A549 (cell line): ENCODE data around the gene IL2RA.

ENCODE experiments used
- CBX8 ChIP-seq: fragments of 200-600 bp; sonication (generic); IDR thresholded peaks from 2 replicates; pipeline ENCODE4 v1.6.1; 2016
- CTCF ChIP-seq: fragments of >200 bp; sonication (Bioruptor Twin); formaldehyde crosslinking; IDR thresholded peaks from 3 replicates; pipeline ENCODE4 v1.5.1; 2016
- EP300 ChIP-seq, 2 experiments: fragments of >200 bp; sonication (Bioruptor Twin); formaldehyde crosslinking; IDR thresholded peaks; 2 replicates in 1 of 2; 3 replicates in 1 of 2; pipeline ENCODE4 v1.6.1; 2016 to 2017
- GATA3 ChIP-seq: IDR thresholded peaks from 2 replicates; pipeline ENCODE4 v1.6.1; 2012; ENCODE audit warnings: borderline replicate concordance
- MAX ChIP-seq: IDR thresholded peaks from 2 replicates; pipeline ENCODE4 v1.6.1; 2012
- MYC ChIP-seq: IDR thresholded peaks from 2 replicates; pipeline ENCODE4 v1.6.1; 2012; ENCODE audit warnings: mild to moderate bottlenecking, inconsistent platforms, low read length, improper control_type of control experiment, borderline replicate concordance
- POLR2A ChIP-seq: IDR thresholded peaks from 2 replicates; pipeline ENCODE4 v1.6.1; 2012; ENCODE audit warnings: mild to moderate bottlenecking, low read length
- RFX5 ChIP-seq: fragments of 450-650 bp; IDR thresholded peaks from 2 replicates; pipeline ENCODE4 v1.7.1; 2014; ENCODE audit warnings: antibody characterized with exemption, mild to moderate bottlenecking, moderate library complexity
- TP53 ChIP-seq: fragments of 250-450 bp; sonication (Bioruptor Pico); IDR thresholded peaks from 2 replicates; pipeline ENCODE4 v1.5.0; 2021; ENCODE audit warnings: mild to moderate bottlenecking, moderate library complexity

GRCh38 chr10:6083523-6084475 is 21.6 kb upstream of the IL2RA start:
- TF ChIP-seq CTCF (no peak), RFX5 (no peak), POLR2A (no peak), MAX (no peak), TP53 (CRISPR knock-in tag) (no peak), EP300 (IDR thresholded peaks at IDR 0.05) (no peak), GATA3 (no peak), CBX8 (no peak), MYC (no peak)
